Loucy (cell line): ENCODE results near the gene PLA2G2E.

ENCODE experiments used
- H2AFZ ChIP-seq: fragments of 200-600 bp; sonication (generic); 2 replicates; pipeline ENCODE4 v1.6.0; 2016; ENCODE audit warnings: antibody characterized with exemption, mild to moderate bottlenecking, low read length, moderate library complexity
- H3F3A ChIP-seq: fragments of 200-600 bp; 2 replicates; pipeline ENCODE4 v1.6.0; 2016; ENCODE audit warnings: antibody characterized with exemption, low read depth, mild to moderate bottlenecking
- H3K27me3 ChIP-seq: fragments of 200-600 bp; sonication (generic); 2 replicates; pipeline ENCODE4 v1.6.1; 2014; ENCODE audit warnings: low read length, mild to moderate bottlenecking; ENCODE audit not compliant: insufficient read depth, poor library complexity, severe bottlenecking
- H3K36me3 ChIP-seq: fragments of 200-600 bp; sonication (generic); 2 replicates; pipeline ENCODE4 v1.6.1; 2016; ENCODE audit warnings: low read length; ENCODE audit not compliant: insufficient read depth
- H3K4me1 ChIP-seq: fragments of 200-600 bp; sonication (generic); 2 replicates; pipeline ENCODE4 v1.5.1; 2014; ENCODE audit warnings: low read length, mild to moderate bottlenecking; ENCODE audit not compliant: insufficient read depth, poor library complexity, severe bottlenecking
- H3K4me2 ChIP-seq: fragments of 200-600 bp; sonication (generic); 2 replicates; pipeline ENCODE4 v1.6.0; 2014; ENCODE audit warnings: antibody characterized with exemption, low read length, low read depth, mild to moderate bottlenecking; ENCODE audit not compliant: poor library complexity, severe bottlenecking
- H3K4me3 ChIP-seq: fragments of 200-600 bp; sonication (generic); 2 replicates; pipeline ENCODE4 v1.5.1; 2014; ENCODE audit warnings: low read length, mild to moderate bottlenecking, mixed read lengths; ENCODE audit not compliant: poor library complexity, severe bottlenecking
- H3K79me2 ChIP-seq: fragments of 200-600 bp; sonication (generic); 2 replicates; pipeline ENCODE4 v1.6.1; 2014; ENCODE audit warnings: low read length; ENCODE audit not compliant: insufficient read depth
- H3K9ac ChIP-seq: fragments of 200-600 bp; sonication (generic); 2 replicates; pipeline ENCODE4 v1.6.0; 2014; ENCODE audit warnings: mild to moderate bottlenecking, low read depth, low read length, moderate library complexity; ENCODE audit not compliant: poor library complexity, severe bottlenecking
- H3K9me2 ChIP-seq: fragments of 200-600 bp; sonication (generic); replicated peaks from 2 replicates; pipeline ENCODE4 v1.6.1; 2016; ENCODE audit warnings: low read depth, low read length, mixed read lengths
- H3K9me3 ChIP-seq: fragments of 200-600 bp; sonication (generic); 2 replicates; pipeline ENCODE4 v1.6.1; 2014; ENCODE audit warnings: mild to moderate bottlenecking, antibody characterized with exemption, low read length, low read depth; ENCODE audit not compliant: insufficient read depth
- H4K20me1 ChIP-seq: fragments of 200-600 bp; sonication (generic); 2 replicates; pipeline ENCODE4 v1.6.0; 2014; ENCODE audit warnings: antibody characterized with exemption, low read length, mild to moderate bottlenecking; ENCODE audit not compliant: insufficient read depth, poor library complexity, severe bottlenecking
- CTCF ChIP-seq: fragments of 200-600 bp; sonication (generic); conservative IDR thresholded peaks from 2 replicates; pipeline ENCODE4 v1.5.1; 2014; ENCODE audit warnings: mild to moderate bottlenecking, antibody characterized with exemption, low read length
- EZH2phosphoT487 ChIP-seq: fragments of 200-600 bp; IDR thresholded peaks from 2 replicates; pipeline ENCODE4 v1.6.1; 2018; ENCODE audit warnings: antibody characterized with exemption, mild to moderate bottlenecking, moderate library complexity, borderline replicate concordance

Gene PLA2G2E

GRCh38 chr1:19954059-19954458 lies 30.6 kb upstream of the PLA2G2E start:
- Histone ChIP-seq H3F3A (no peaks in the 10 kb centered on the region), H3K4me3 (no peak overlapping the region), H3K79me2 (no peaks in the 10 kb centered on the region), H3K36me3 (no peaks in the 10 kb centered on the region), H2AFZ (no peak overlapping the region), H3K9me3 (no peaks in the 10 kb centered on the region), H3K9ac (no peak overlapping the region), H3K4me1 (no peaks in the 10 kb centered on the region), H3K9me2 (no peaks in the 10 kb centered on the region), H3K27me3 (no peaks in the 10 kb centered on the region), H4K20me1 (no peaks in the 10 kb centered on the region), H3K4me2 (no peak overlapping the region)
- no peak for TF ChIP-seq CTCF
- no peak for TF ChIP-seq EZH2phosphoT487

- no peak for TF ChIP-seq CTCF
- no peak for TF ChIP-seq EZH2phosphoT487
- Histone ChIP-seq H2AFZ (no peak overlapping the region), H3K36me3 (no peaks in the 10 kb centered on the region), H3K79me2 (no peaks in the 10 kb centered on the region), H3F3A (no peaks in the 10 kb centered on the region), H3K9ac (no peak overlapping the region), H3K4me1 (no peaks in the 10 kb centered on the region), H3K4me2 (no peak overlapping the region), H3K27me3 (no peaks in the 10 kb centered on the region), H3K9me3 (no peaks in the 10 kb centered on the region), H4K20me1 (no peaks in the 10 kb centered on the region), H3K4me3 (no peak overlapping the region), H3K9me2 (no peaks in the 10 kb centered on the region)
These were observed 25.6 kb upstream of the PLA2G2E start for GRCh38 chr1:19949016-19949415.

- Histone ChIP-seq H3K79me2 (no peaks in the 10 kb centered on the region), H3K36me3 (no peaks in the 10 kb centered on the region), H3K4me2 (no peak overlapping the region), H3K4me1 (no peaks in the 10 kb centered on the region), H3K9me3 (no peaks in the 10 kb centered on the region), H2AFZ (no peak overlapping the region), H3K9ac (no peak overlapping the region), H3F3A (no peaks in the 10 kb centered on the region), H4K20me1 (no peaks in the 10 kb centered on the region), H3K4me3 (no peak overlapping the region), H3K27me3 (no peaks in the 10 kb centered on the region), H3K9me2 (no peaks in the 10 kb centered on the region)
- TF ChIP-seq EZH2phosphoT487 = no peak
- no peak for TF ChIP-seq CTCF
These were observed 23.6 kb upstream of the PLA2G2E start for GRCh38 chr1:19946971-19947370.
